Lung microvascular endothelial cell (primary cell): Measurements from ENCODE around the gene ELF1. TPM values are rescaled to one million over a fixed set of nuclear protein-coding genes. Genes with fewer than 3 reads are reported as not detected.
A peak's percentile ranks its signal among the peaks of the same experiment; 100 is the strongest.

Source experiments
- DNase-seq, 2 donors: peaks; one replicate each; pipeline versions ENCODE4 v3.0.0 to v3.0.0-alpha.2; 2010; ENCODE audit warnings: low read depth in 2 of 2
- total RNA-seq: library from RNA; depleted of rRNA; stranded (reverse); fragments of >200 nt; gene quantifications from 2 replicates; pipeline ENCODE4 v1.2.1, GENCODE V29; 2014

The ELF1 gene
- total RNA-seq, result 61.9 and 80.8 TPM in 2 replicates

- peak; percentile 58 to 85 for DNase-seq
Observed at GRCh38 chr13:41019011-41019487, at the start of gene ELF1. TSS of gene ELF1 (minus strand) at chr13:41019316. CDS start at chr13:40982054, 37,262 bp downstream.

GRCh38 chr13:41065078-41065477 is 46.0 kb upstream of the ELF1 start:
- peak; percentile 18 to 54 for DNase-seq

GRCh38 chr13:41064493-41064892 is 45.4 kb upstream of the ELF1 start:
- DNase-seq, result peak; percentile 27 to 79

GRCh38 chr13:41061914-41062837 is 43.1 kb upstream of the ELF1 start:
- peak; percentile 82 to 83 for DNase-seq

GRCh38 chr13:41061075-41061913 is 42.2 kb upstream of the ELF1 start, which contains the start of gene WBP4:
TSS of gene WBP4 (plus strand) at chr13:41061509. CDS start at chr13:41061674, 165 bp downstream.
- peak; percentile 96 to 97 for DNase-seq

- DNase-seq, result peak; percentile 78 to 85
Observed at GRCh38 chr13:41060724-41061074, 41.6 kb upstream of the ELF1 start.

GRCh38 chr13:41060082-41060723 is 41.1 kb upstream of the ELF1 start:
- DNase-seq, result peak; percentile 92 to 94

- DNase-seq, result peak; percentile 32 to 56
Observed at GRCh38 chr13:41059456-41060081, 40.5 kb upstream of the ELF1 start.

GRCh38 chr13:41058295-41059070 is 39.4 kb upstream of the ELF1 start:
- DNase-seq, result no peak

GRCh38 chr13:41056826-41057711 is 38.0 kb upstream of the ELF1 start:
- no peak for DNase-seq

GRCh38 chr13:41056194-41056593 is 37.1 kb upstream of the ELF1 start:
- no peak for DNase-seq

GRCh38 chr13:41054919-41055619 is 36.0 kb upstream of the ELF1 start:
- peak in 1 of 2 donors; percentile 17 for DNase-seq

- DNase-seq, result peak; percentile 65 to 79
Observed at GRCh38 chr13:41054212-41054877, 35.2 kb upstream of the ELF1 start.

- peak; percentile 42 to 61 for DNase-seq
Observed at GRCh38 chr13:41053384-41053826, 34.3 kb upstream of the ELF1 start.

- no peak for DNase-seq
Observed at GRCh38 chr13:41052441-41052840, 33.3 kb upstream of the ELF1 start.

GRCh38 chr13:41049480-41050440 is 30.6 kb upstream of the ELF1 start:
- DNase-seq, result peak; percentile 30 to 82

- DNase-seq, result no peak
Observed at GRCh38 chr13:41048640-41049039, 29.5 kb upstream of the ELF1 start.
